ENCODE results near the gene EDDM3A. TPM values are rescaled to one million over a fixed set of nuclear protein-coding genes. Genes with fewer than 3 reads are reported as not detected.

The EDDM3A gene
- total and polyA plus RNA-seq, 10 of the 15 experiments (the other 5 are each of a cell fraction or from before 2014, with no cell fraction given): not detected

DNA sequence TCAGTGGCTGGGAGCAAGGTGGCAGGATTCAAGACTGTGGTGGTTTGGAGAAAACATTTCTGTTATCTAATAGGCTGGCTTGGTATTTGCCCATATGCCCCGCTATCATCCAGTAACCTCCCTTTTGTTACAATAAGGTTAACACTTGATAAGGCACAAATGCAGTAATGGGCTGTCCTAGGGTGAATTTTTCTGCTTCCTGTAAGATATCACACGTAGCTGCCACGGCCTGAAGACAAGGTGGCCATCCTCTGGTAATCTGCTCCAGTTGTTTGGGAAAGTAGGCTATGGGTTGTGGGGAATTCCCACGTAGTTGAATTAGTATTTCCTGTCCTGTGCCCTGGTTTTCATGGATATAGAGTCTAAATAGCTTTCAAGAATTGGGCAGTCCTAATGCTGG, 34.0 kb upstream of the EDDM3A start:
- Histone ChIP-seq H3K79me2 (ENCODE audit: control insufficient read depth, insufficient read depth, low read length) (no peaks in the 10 kb centered on the region), H3K9ac (ENCODE audit: control insufficient read depth, insufficient read depth, low read length) (no peak overlapping the region), H3K9me3 (replicated peaks; ENCODE audit: control insufficient read depth, insufficient read depth, low read length) (no peaks in the 10 kb centered on the region; the same call in 2 of the 3 replicates), H4K20me1 (ENCODE audit: control insufficient read depth, insufficient read depth) (no peaks in the 10 kb centered on the region), H3K4me3 (no peak overlapping the region), H2AFZ (ENCODE audit: control insufficient read depth, low read depth, low read length) (no peak overlapping the region), H3K27me3 (replicated peaks in 1 of 2; ENCODE audit: control insufficient read depth in 2 of 2, insufficient read depth in 2 of 2, low read length in 1 of 2) (no peaks in the 10 kb centered on the region), H3K27ac (ENCODE audit: control insufficient read depth, insufficient read depth) (no peak overlapping the region), H3K36me3 (ENCODE audit: control insufficient read depth in 2 of 2, insufficient read depth in 2 of 2, low read length in 1 of 2) (no peaks in the 10 kb centered on the region), H3K4me1 (ENCODE audit: control insufficient read depth, insufficient read depth, low read length) (no peaks in the 10 kb centered on the region), H3K4me2 (ENCODE audit: control insufficient read depth, insufficient read depth) (no peak overlapping the region)
- ChIA-PET POLR2A (no interaction called here), RAD21 (ENCODE audit: unreplicated experiment) (no interaction called here), SMC1A (ENCODE audit: uncharacterized antibody, unreplicated experiment) (no interaction called here), CTCF (no interaction called here)
- in situ Hi-C loops (cut with MboI) (no loop called here), intact Hi-C loops (cut with micrococcal nuclease; ENCODE audit: unreplicated experiment) (no loop called here)
- no peak for ATAC-seq
- FAIRE-seq: no peak
- TF ChIP-seq, protein P1, sequence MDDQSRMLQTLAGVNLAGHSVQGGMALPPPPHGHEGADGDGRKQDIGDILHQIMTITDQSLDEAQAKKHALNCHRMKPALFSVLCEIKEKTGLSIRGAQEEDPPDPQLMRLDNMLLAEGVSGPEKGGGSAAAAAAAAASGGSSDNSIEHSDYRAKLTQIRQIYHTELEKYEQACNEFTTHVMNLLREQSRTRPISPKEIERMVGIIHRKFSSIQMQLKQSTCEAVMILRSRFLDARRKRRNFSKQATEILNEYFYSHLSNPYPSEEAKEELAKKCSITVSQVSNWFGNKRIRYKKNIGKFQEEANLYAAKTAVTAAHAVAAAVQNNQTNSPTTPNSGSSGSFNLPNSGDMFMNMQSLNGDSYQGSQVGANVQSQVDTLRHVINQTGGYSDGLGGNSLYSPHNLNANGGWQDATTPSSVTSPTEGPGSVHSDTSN (IDR thresholded peaks at IDR 0.05; ENCODE audit: insufficient replicate concordance, low read depth, low read length): no peak
- TF ChIP-seq FOXK2 (IDR thresholded peaks at IDR 0.05) (no peak), RFX5 (IDR thresholded peaks at IDR 0.05; ENCODE audit: low read depth, low read length) (no peak), RCOR1 (conservative IDR thresholded peaks at IDR 0.05; ENCODE audit: low read depth, low read length) (no peak), SMC3 (IDR thresholded peaks at IDR 0.05; ENCODE audit: borderline replicate concordance, low read length) (no peak), POLR2AphosphoS2 (IDR thresholded peaks at IDR 0.05; ENCODE audit: low read depth, low read length) (no peak), CEBPB (IDR thresholded peaks at IDR 0.05; ENCODE audit: borderline replicate concordance in 1 of 2, low read depth in 2 of 2, low read length in 2 of 2) (no peak), BMI1 (IDR thresholded peaks at IDR 0.05; ENCODE audit: borderline replicate concordance) (no peak), NRF1 (conservative IDR thresholded peaks at IDR 0.05; ENCODE audit: low read depth, low read length) (no peak), PAX5 (IDR thresholded peaks at IDR 0.05; ENCODE audit: borderline replicate concordance, low read depth, low read length) (no peak)
- TF ChIP-seq, protein P2, sequence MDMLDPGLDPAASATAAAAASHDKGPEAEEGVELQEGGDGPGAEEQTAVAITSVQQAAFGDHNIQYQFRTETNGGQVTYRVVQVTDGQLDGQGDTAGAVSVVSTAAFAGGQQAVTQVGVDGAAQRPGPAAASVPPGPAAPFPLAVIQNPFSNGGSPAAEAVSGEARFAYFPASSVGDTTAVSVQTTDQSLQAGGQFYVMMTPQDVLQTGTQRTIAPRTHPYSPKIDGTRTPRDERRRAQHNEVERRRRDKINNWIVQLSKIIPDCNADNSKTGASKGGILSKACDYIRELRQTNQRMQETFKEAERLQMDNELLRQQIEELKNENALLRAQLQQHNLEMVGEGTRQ (IDR thresholded peaks at IDR 0.05; ENCODE audit: borderline replicate concordance, low read depth, low read length): no peak
- TF ChIP-seq, protein P3, sequence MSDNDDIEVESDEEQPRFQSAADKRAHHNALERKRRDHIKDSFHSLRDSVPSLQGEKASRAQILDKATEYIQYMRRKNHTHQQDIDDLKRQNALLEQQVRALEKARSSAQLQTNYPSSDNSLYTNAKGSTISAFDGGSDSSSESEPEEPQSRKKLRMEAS (IDR thresholded peaks at IDR 0.05; ENCODE audit: low read depth, low read length): no peak
- TF ChIP-seq, protein P4, sequence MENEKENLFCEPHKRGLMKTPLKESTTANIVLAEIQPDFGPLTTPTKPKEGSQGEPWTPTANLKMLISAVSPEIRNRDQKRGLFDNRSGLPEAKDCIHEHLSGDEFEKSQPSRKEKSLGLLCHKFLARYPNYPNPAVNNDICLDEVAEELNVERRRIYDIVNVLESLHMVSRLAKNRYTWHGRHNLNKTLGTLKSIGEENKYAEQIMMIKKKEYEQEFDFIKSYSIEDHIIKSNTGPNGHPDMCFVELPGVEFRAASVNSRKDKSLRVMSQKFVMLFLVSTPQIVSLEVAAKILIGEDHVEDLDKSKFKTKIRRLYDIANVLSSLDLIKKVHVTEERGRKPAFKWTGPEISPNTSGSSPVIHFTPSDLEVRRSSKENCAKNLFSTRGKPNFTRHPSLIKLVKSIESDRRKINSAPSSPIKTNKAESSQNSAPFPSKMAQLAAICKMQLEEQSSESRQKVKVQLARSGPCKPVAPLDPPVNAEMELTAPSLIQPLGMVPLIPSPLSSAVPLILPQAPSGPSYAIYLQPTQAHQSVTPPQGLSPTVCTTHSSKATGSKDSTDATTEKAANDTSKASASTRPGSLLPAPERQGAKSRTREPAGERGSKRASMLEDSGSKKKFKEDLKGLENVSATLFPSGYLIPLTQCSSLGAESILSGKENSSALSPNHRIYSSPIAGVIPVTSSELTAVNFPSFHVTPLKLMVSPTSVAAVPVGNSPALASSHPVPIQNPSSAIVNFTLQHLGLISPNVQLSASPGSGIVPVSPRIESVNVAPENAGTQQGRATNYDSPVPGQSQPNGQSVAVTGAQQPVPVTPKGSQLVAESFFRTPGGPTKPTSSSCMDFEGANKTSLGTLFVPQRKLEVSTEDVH (IDR thresholded peaks at IDR 0.05; ENCODE audit: low read depth, partially characterized antibody): no peak
- TF ChIP-seq, protein P5, sequence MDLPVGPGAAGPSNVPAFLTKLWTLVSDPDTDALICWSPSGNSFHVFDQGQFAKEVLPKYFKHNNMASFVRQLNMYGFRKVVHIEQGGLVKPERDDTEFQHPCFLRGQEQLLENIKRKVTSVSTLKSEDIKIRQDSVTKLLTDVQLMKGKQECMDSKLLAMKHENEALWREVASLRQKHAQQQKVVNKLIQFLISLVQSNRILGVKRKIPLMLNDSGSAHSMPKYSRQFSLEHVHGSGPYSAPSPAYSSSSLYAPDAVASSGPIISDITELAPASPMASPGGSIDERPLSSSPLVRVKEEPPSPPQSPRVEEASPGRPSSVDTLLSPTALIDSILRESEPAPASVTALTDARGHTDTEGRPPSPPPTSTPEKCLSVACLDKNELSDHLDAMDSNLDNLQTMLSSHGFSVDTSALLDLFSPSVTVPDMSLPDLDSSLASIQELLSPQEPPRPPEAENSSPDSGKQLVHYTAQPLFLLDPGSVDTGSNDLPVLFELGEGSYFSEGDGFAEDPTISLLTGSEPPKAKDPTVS (IDR thresholded peaks at IDR 0.05; ENCODE audit: low read depth, low read length): no peak
- TF ChIP-seq, protein P6, sequence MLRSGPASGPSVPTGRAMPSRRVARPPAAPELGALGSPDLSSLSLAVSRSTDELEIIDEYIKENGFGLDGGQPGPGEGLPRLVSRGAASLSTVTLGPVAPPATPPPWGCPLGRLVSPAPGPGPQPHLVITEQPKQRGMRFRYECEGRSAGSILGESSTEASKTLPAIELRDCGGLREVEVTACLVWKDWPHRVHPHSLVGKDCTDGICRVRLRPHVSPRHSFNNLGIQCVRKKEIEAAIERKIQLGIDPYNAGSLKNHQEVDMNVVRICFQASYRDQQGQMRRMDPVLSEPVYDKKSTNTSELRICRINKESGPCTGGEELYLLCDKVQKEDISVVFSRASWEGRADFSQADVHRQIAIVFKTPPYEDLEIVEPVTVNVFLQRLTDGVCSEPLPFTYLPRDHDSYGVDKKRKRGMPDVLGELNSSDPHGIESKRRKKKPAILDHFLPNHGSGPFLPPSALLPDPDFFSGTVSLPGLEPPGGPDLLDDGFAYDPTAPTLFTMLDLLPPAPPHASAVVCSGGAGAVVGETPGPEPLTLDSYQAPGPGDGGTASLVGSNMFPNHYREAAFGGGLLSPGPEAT (IDR thresholded peaks at IDR 0.05; ENCODE audit: low read depth): no peak
- DNase-seq (ENCODE audit: low read depth, low spot score): no peak
- 24% methylated on average over 4 of the region's 4 CpGs for WGBS (ENCODE audit: insufficient coverage, insufficient replicate concordance, low lambda C conversion rate, missing lambda C conversion rate)
- BruUV-seq (replicated peaks): no TSS peak

Data from GM12878 (cell line).